Peyer's patch (tissue), 4 donors: Measurements from ENCODE around the gene CADM1.

Experiments used
- CTCF ChIP-seq, 6 experiments: fragments of 450-650 bp in 4 of 6; fragments of 200-600 bp in 2 of 6; sonication (generic) in 1 of 6; IDR thresholded peaks; one replicate each; pipeline ENCODE4 v1.5.1; 2017 to 2019; ENCODE audit warnings: antibody characterized with exemption in 6 of 6, mild to moderate bottlenecking in 3 of 6, moderate library complexity in 1 of 6
- POLR2A ChIP-seq, 2 donors: fragments of 450-650 bp; IDR thresholded peaks; one replicate each; pipeline ENCODE4 v1.5.1; 2017; ENCODE audit warnings: antibody characterized with exemption in 2 of 2, mild to moderate bottlenecking in 2 of 2, moderate library complexity in 2 of 2

DNA sequence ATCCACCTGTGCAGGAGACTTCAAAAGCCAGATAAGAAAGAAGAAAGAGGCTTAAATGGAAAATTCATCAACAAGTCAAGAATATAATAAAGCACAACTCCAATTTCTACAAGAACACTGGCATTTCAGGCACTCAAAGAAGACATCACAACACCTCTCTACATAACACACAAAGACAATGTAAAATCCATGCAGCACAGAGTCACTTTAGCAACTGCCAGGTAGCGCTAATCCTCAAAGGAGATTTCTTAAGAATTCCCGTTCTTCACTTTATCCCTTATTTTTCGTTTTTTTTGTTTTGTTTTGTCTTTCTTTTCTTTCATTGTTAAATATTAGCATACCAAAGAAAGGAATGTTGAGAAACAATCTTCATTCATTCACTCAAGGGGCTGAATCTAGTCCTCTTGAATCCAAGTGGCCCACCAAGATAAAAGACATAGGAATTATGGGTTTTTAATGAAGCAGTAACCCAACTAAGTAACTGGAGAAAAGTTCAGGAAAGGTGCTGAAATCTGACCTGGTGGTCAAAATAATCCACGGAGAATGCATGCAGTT lies 95.0 kb downstream of the CADM1 start:
- TF ChIP-seq CTCF (IDR thresholded peaks at IDR 0.05) = no peak
- no peak for TF ChIP-seq POLR2A (IDR thresholded peaks at IDR 0.05)
